Inflammatory macrophage treated with lipopolysaccharide for 1 hour (primary cell): ENCODE data around the gene CRABP1.
"Not testable (repeated sequence)": the region's sequence is repeated elsewhere in the genome, so short reads cannot be mapped to it uniquely, and the experiment has no call there.

ENCODE experiments used
- DNase-seq, 2 donors: peaks; one replicate each; pipeline ENCODE4 v3.0.0-alpha.2; 2020 to 2022

Gene CRABP1

GRCh38 chr15:78380143-78380542 is 40.0 kb downstream of the CRABP1 start:
- DNase-seq = not testable (repeated sequence)

- DNase-seq = no peak
Measured at GRCh38 chr15:78382114-78382880, 42.1 kb downstream of the CRABP1 start.

GRCh38 chr15:78384651-78385050 is 44.5 kb downstream of the CRABP1 start:
- DNase-seq = no peak

- DNase-seq = no peak
Measured at GRCh38 chr15:78387246-78388037, 47.3 kb downstream of the CRABP1 start.

GRCh38 chr15:78388865-78389264 is 48.7 kb downstream of the CRABP1 start:
- no peak for DNase-seq

GRCh38 chr15:78389322-78389721 is 49.2 kb downstream of the CRABP1 start:
- no peak for DNase-seq

GRCh38 chr15:78389738-78390137 is 49.6 kb downstream of the CRABP1 start:
- DNase-seq = no peak

GRCh38 chr15:78390242-78390641 is 50.1 kb downstream of the CRABP1 start:
- no peak for DNase-seq

GRCh38 chr15:78390826-78391225 is 50.7 kb downstream of the CRABP1 start:
- no peak for DNase-seq

GRCh38 chr15:78391781-78392180 is 51.6 kb downstream of the CRABP1 start:
- no peak for DNase-seq

GRCh38 chr15:78392430-78392829 is 52.3 kb downstream of the CRABP1 start:
- DNase-seq = no peak

GRCh38 chr15:78393137-78393536 is 53.0 kb downstream of the CRABP1 start:
- DNase-seq = no peak

GRCh38 chr15:78394026-78394425 is 53.9 kb downstream of the CRABP1 start:
- DNase-seq = peak; percentile 36 to 47

GRCh38 chr15:78394981-78395616 is 54.9 kb downstream of the CRABP1 start:
- no peak for DNase-seq

GRCh38 chr15:78396186-78396814 is 56.1 kb downstream of the CRABP1 start:
- no peak for DNase-seq

GRCh38 chr15:78396976-78397375 is 56.8 kb downstream of the CRABP1 start:
- no peak for DNase-seq

- no peak for DNase-seq
Measured at GRCh38 chr15:78397382-78397781, 57.2 kb downstream of the CRABP1 start.
